A549 (cell line): Measurements from ENCODE around the gene NPR3. TPM values are rescaled to one million over a fixed set of nuclear protein-coding genes. Genes with fewer than 3 reads are reported as not detected.

Source experiments
- ATOH8 ChIP-seq: fragments of 250-450 bp; sonication (Bioruptor Pico); IDR thresholded peaks from 2 replicates; pipeline ENCODE4 v1.5.0; 2020; ENCODE audit warnings: low read depth, mild to moderate bottlenecking, moderate library complexity
- BCL3 ChIP-seq: fragments of >200 bp; sonication (Bioruptor Twin); formaldehyde crosslinking; IDR thresholded peaks from 3 replicates; pipeline ENCODE4 v1.6.1; 2016
- CBX2 ChIP-seq: fragments of 200-600 bp; sonication (generic); IDR thresholded peaks from 2 replicates; pipeline ENCODE4 v1.6.1; 2016; ENCODE audit warnings: low read depth, mild to moderate bottlenecking, borderline replicate concordance
- CBX8 ChIP-seq: fragments of 200-600 bp; sonication (generic); IDR thresholded peaks from 2 replicates; pipeline ENCODE4 v1.6.1; 2016
- CHD4 ChIP-seq: fragments of 200-600 bp; sonication (generic); IDR thresholded peaks from 2 replicates; pipeline ENCODE4 v1.6.1; 2016; ENCODE audit warnings: antibody characterized with exemption, mild to moderate bottlenecking, borderline replicate concordance
- E2F6 ChIP-seq: IDR thresholded peaks from 2 replicates; pipeline ENCODE4 v1.6.1; 2012; ENCODE audit warnings: low read depth, borderline replicate concordance
- EHF ChIP-seq: fragments of 250-450 bp; sonication (Bioruptor Pico); IDR thresholded peaks from 2 replicates; pipeline ENCODE4 v1.5.0; 2020; ENCODE audit warnings: mild to moderate bottlenecking
- ELK1 ChIP-seq: fragments of 150-350 bp; IDR thresholded peaks from 2 replicates; pipeline ENCODE4 v1.6.1; 2014; ENCODE audit warnings: low read depth, mild to moderate bottlenecking, low read length
- EP300 ChIP-seq, 2 experiments: fragments of >200 bp; sonication (Bioruptor Twin); formaldehyde crosslinking; IDR thresholded peaks; 2 replicates in 1 of 2; 3 replicates in 1 of 2; pipeline ENCODE4 v1.6.1; 2016 to 2017
- FOSB ChIP-seq: fragments of 250-450 bp; sonication (Bioruptor Pico); IDR thresholded peaks from 2 replicates; pipeline ENCODE4 v1.5.0; 2020; ENCODE audit warnings: mild to moderate bottlenecking, moderate library complexity
- FOSL2 ChIP-seq, 2 experiments: fragments of 450-650 bp in 1 of 2; fragments of >200 bp in 1 of 2; sonication (Bioruptor Twin) in 1 of 2; formaldehyde crosslinking; IDR thresholded peaks; 2 replicates each; pipeline versions ENCODE4 v1.5.0 to v1.6.1; 2016 to 2020; ENCODE audit warnings: mild to moderate bottlenecking in 1 of 2, moderate library complexity in 1 of 2
- GATA3 ChIP-seq: IDR thresholded peaks from 2 replicates; pipeline ENCODE4 v1.6.1; 2012; ENCODE audit warnings: borderline replicate concordance
- HEYL ChIP-seq: fragments of 250-450 bp; sonication (Bioruptor Pico); IDR thresholded peaks from 2 replicates; pipeline ENCODE4 v1.8.0; 2021; ENCODE audit warnings: mild to moderate bottlenecking, moderate library complexity
- HMGXB4 ChIP-seq: fragments of 250-450 bp; sonication (Bioruptor Pico); IDR thresholded peaks from 2 replicates; pipeline ENCODE4 v1.5.0; 2021; ENCODE audit warnings: mild to moderate bottlenecking, moderate library complexity, borderline replicate concordance
- HOXA7 ChIP-seq: fragments of 250-450 bp; sonication (Bioruptor Pico); IDR thresholded peaks from 2 replicates; pipeline ENCODE4 v1.5.0; 2020; ENCODE audit warnings: mild to moderate bottlenecking, moderate library complexity
- HOXB5 ChIP-seq: fragments of 250-450 bp; sonication (Bioruptor Pico); IDR thresholded peaks from 2 replicates; pipeline ENCODE4 v1.5.0; 2020; ENCODE audit warnings: mild to moderate bottlenecking, moderate library complexity
- JUN ChIP-seq, 2 experiments: fragments of >200 bp; sonication (Bioruptor Twin); formaldehyde crosslinking; IDR thresholded peaks; 2 replicates in 1 of 2; 3 replicates in 1 of 2; pipeline ENCODE4 v1.6.1; 2016 to 2017
- JUNB ChIP-seq: fragments of >200 bp; sonication (Bioruptor Twin); formaldehyde crosslinking; IDR thresholded peaks from 2 replicates; pipeline ENCODE4 v1.6.1; 2016
- NR3C1 ChIP-seq: fragments of >200 bp; sonication (Bioruptor Twin); formaldehyde crosslinking; IDR thresholded peaks from 3 replicates; pipeline ENCODE4 v1.6.1; 2017
- RAD21 ChIP-seq, 2 experiments: fragments of >200 bp in 1 of 2; sonication (Bioruptor Twin) in 1 of 2; formaldehyde crosslinking in 1 of 2; IDR thresholded peaks in 1 of 2; conservative IDR thresholded peaks in 1 of 2; 2 replicates in 1 of 2; 3 replicates in 1 of 2; pipeline ENCODE4 v1.6.1; 2012 to 2018; ENCODE audit warnings: inconsistent platforms in 1 of 2
- RCOR1 ChIP-seq: fragments of 150-350 bp; IDR thresholded peaks from 2 replicates; pipeline ENCODE4 v1.6.1; 2014; ENCODE audit warnings: antibody characterized with exemption, low read length, low read depth
- REST ChIP-seq: fragments of 200-600 bp; sonication (generic); IDR thresholded peaks from 2 replicates; pipeline ENCODE4 v1.6.1; 2016; ENCODE audit warnings: antibody characterized with exemption, mild to moderate bottlenecking, moderate library complexity
- SREBF2 ChIP-seq: fragments of 450-650 bp; IDR thresholded peaks from 2 replicates; pipeline ENCODE4 v1.6.1; 2014; ENCODE audit warnings: mild to moderate bottlenecking, moderate library complexity
- USF2 ChIP-seq: fragments of 450-650 bp; IDR thresholded peaks from 2 replicates; pipeline ENCODE4 v1.6.1; 2014; ENCODE audit warnings: antibody characterized with exemption
- ZC3H11A ChIP-seq: fragments of 450-650 bp; IDR thresholded peaks from 2 replicates; pipeline ENCODE4 v1.6.1; 2014; ENCODE audit warnings: antibody characterized with exemption, mild to moderate bottlenecking
- ZSCAN20 ChIP-seq: fragments of 250-450 bp; sonication (Bioruptor Pico); IDR thresholded peaks from 2 replicates; pipeline ENCODE4 v1.8.0; 2022; ENCODE audit warnings: mild to moderate bottlenecking, moderate library complexity
- polyA plus RNA-seq, 4 experiments: library from polyadenylated mRNA; depleted of rRNA in 3 of 4; stranded (reverse); fragments of >200 nt; fragmentation: RNase III in 1 of 4; extraction: RNeasy Plus Mini Kit Qiagen cat#74134 plus additional on column Dnase treatment in 1 of 4; gene quantifications; 2 replicates in 3 of 4; 3 replicates in 1 of 4; pipeline ENCODE4 v1.2.3, GENCODE V29; 2011 to 2017

NPR3 gene
- polyA plus RNA-seq, 2 of the 4 experiments (the other 2 are of a cell fraction) = 16.4 to 18.6 TPM

GRCh38 chr5:32760091-32760509, 49.0 kb downstream of the NPR3 start (continued):
- TF ChIP-seq ELK1 (no peak), ZSCAN20 (CRISPR knock-in tag) (peak; percentile 98), SREBF2 (no peak), HOXA7 (CRISPR knock-in tag) (peak; percentile 92; the same call in 1 of the 2 replicates), EHF (peak; percentile 96), USF2 (no peak), GATA3 (peak; percentile 72; the same call in 1 of the 2 replicates), E2F6 (no peak), CBX2 (no peak), ZC3H11A (no peak), RAD21 (conservative IDR thresholded peaks at IDR 0.05 in 1 of 2, IDR thresholded peaks at IDR 0.05 in 1 of 2) (peak; percentile 2 to 17; a peak in 1 of 5 replicates), REST (no peak), ATOH8 (CRISPR knock-in tag) (peak; percentile 98), HEYL (peak; percentile 95), FOSL2 (IDR thresholded peaks at IDR 0.05) (peak; percentile 48), FOSL2 (CRISPR knock-in tag; IDR thresholded peaks at IDR 0.05) (peak; percentile 91), RCOR1 (no peak), CBX8 (no peak), JUN (IDR thresholded peaks at IDR 0.05) (peak; percentile 62 to 72; a peak in 4 of 5 replicates), NR3C1 (no peak), FOSB (CRISPR knock-in tag) (peak; percentile 91; the same call in 1 of the 2 replicates), EP300 (IDR thresholded peaks at IDR 0.05) (peak in 1 of 2 experiments; percentile 54; a peak in 1 of 5 replicates), CHD4 (no peak), HMGXB4 (CRISPR knock-in tag) (peak; percentile 70; the same call in 1 of the 2 replicates), JUNB (peak; percentile 63), BCL3 (no peak), HOXB5 (peak; percentile 95)
